GM21447 (cell line): ENCODE measurements around the gene MLLT6.

ENCODE experiments used
- ATAC-seq: cut with Tn5 transposase; IDR thresholded peaks from one replicate; pipeline ENCODE4 v1.9.1; 2021; ENCODE audit not compliant: unreplicated experiment

Gene MLLT6

GRCh38 chr17:38674749-38675615 lies 30.1 kb upstream of the MLLT6 start, which contains the start of gene EPOP:
TSS of gene EPOP (minus strand) at chr17:38674957. CDS start at chr17:38674495, 462 bp downstream.
- ATAC-seq: peak; percentile 53

GRCh38 chr17:38676706-38677504 lies 28.2 kb upstream of the MLLT6 start:
- no peak for ATAC-seq

GRCh38 chr17:38677819-38678218 lies 27.3 kb upstream of the MLLT6 start:
- no peak for ATAC-seq

GRCh38 chr17:38681096-38681495 lies 24.0 kb upstream of the MLLT6 start:
- ATAC-seq: no peak

GRCh38 chr17:38685491-38685890 lies 19.6 kb upstream of the MLLT6 start:
- ATAC-seq: no peak

GRCh38 chr17:38687286-38687685 lies 17.8 kb upstream of the MLLT6 start:
- ATAC-seq: no peak

GRCh38 chr17:38690386-38690785 lies 14.7 kb upstream of the MLLT6 start:
- no peak for ATAC-seq

- ATAC-seq: no peak
These were observed 13.9 kb upstream of the MLLT6 start for GRCh38 chr17:38691154-38691553.

GRCh38 chr17:38693700-38694329 lies 11.3 kb upstream of the MLLT6 start:
- ATAC-seq: no peak

GRCh38 chr17:38697061-38697820 lies 7.8 kb upstream of the MLLT6 start:
- no peak for ATAC-seq

GRCh38 chr17:38698760-38699159 lies 6.3 kb upstream of the MLLT6 start:
- ATAC-seq: no peak

- no peak for ATAC-seq
These were observed 3.4 kb upstream of the MLLT6 start for GRCh38 chr17:38701504-38702165.

- ATAC-seq: no peak
These were observed 2.7 kb upstream of the MLLT6 start for GRCh38 chr17:38702166-38702915.

GRCh38 chr17:38702916-38703741 lies 1.9 kb upstream of the MLLT6 start:
- no peak for ATAC-seq

- no peak for ATAC-seq
These were observed 1.1 kb upstream of the MLLT6 start for GRCh38 chr17:38703742-38704605.

GRCh38 chr17:38705523-38705802 lies 390 bp downstream of the MLLT6 start:
- no peak for ATAC-seq

GRCh38 chr17:38705803-38706504 lies 881 bp downstream of the MLLT6 start:
- no peak for ATAC-seq
